Common myeloid progenitor, CD34-positive (primary cell): Measurements from ENCODE around the gene CACNA2D3.

ENCODE experiments used
- CTCF ChIA-PET: fragments of 350-600 bp; sonication (Branson Sonifier 250); formaldehyde crosslinking; loops from one replicate; lab custom pipeline; 2021; ENCODE audit warnings: antibody characterized with exemption; lab: Charles Lee
- POLR2A ChIA-PET: fragments of 350-600 bp; sonication (Branson Sonifier 250); formaldehyde crosslinking; loops from one replicate; lab custom pipeline; 2021; ENCODE audit warnings: antibody characterized with exemption; lab: Charles Lee
- DNase-seq, 3 donors: peaks; one replicate each; pipeline versions ENCODE4 v3.0.0 to v3.0.0-alpha.2; 2013
- H3K27ac ChIP-seq, 2 experiments: 1 replicate in 1 of 2; 2 replicates in 1 of 2; pipeline ENCODE4 v1.7.0; 2013; ENCODE audit warnings: inconsistent platforms in 2 of 2, low read length in 2 of 2, mild to moderate bottlenecking in 2 of 2, low read depth in 1 of 2, moderate library complexity in 1 of 2; ENCODE audit not compliant: severe bottlenecking in 2 of 2, insufficient read depth in 1 of 2, poor library complexity in 1 of 2
- H3K27me3 ChIP-seq, 5 experiments: replicated peaks in 2 of 5; 1 replicate in 3 of 5; 2 replicates in 2 of 5; pipeline versions ENCODE4 v1.6.1 to v1.7.0; 2013; ENCODE audit warnings: low read length in 4 of 5, mild to moderate bottlenecking in 2 of 5, moderate library complexity in 2 of 5, inconsistent platforms in 1 of 5; ENCODE audit not compliant: insufficient read depth in 5 of 5, control insufficient read depth in 4 of 5
- H3K36me3 ChIP-seq, 4 experiments: 1 replicate in 2 of 4; 2 replicates in 2 of 4; pipeline versions ENCODE4 v1.6.1 to v1.7.0; 2013; ENCODE audit warnings: low read length in 3 of 4, control low read depth in 1 of 4, mild to moderate bottlenecking in 1 of 4; ENCODE audit not compliant: control insufficient read depth in 4 of 4, insufficient read depth in 4 of 4
- H3K4me1 ChIP-seq, 4 experiments: 1 replicate in 3 of 4; 2 replicates in 1 of 4; pipeline versions ENCODE4 v1.6.1 to v1.7.1; 2013; ENCODE audit warnings: low read length in 3 of 4, mild to moderate bottlenecking in 3 of 4, control low read depth in 1 of 4, inconsistent platforms in 1 of 4, moderate library complexity in 1 of 4; ENCODE audit not compliant: control insufficient read depth in 4 of 4, insufficient read depth in 4 of 4; ENCODE audit errors: control extremely low read depth in 1 of 4
- H3K4me3 ChIP-seq, 7 experiments: 1 replicate in 4 of 7; 2 replicates in 3 of 7; pipeline versions ENCODE4 v1.5.1 to v1.7.0; 2013; ENCODE audit warnings: mild to moderate bottlenecking in 7 of 7, low read length in 6 of 7, moderate library complexity in 6 of 7, inconsistent platforms in 2 of 7, low read depth in 2 of 7, control low read depth in 1 of 7; ENCODE audit not compliant: insufficient read depth in 4 of 7, control insufficient read depth in 1 of 7; ENCODE audit errors: extremely low read depth in 1 of 7
- H3K9me3 ChIP-seq, 5 experiments: 1 replicate in 4 of 5; 2 replicates in 1 of 5; pipeline versions ENCODE4 v1.6.1 to v1.7.1; 2013; ENCODE audit warnings: low read length in 4 of 5, mild to moderate bottlenecking in 2 of 5, inconsistent platforms in 1 of 5, low read depth in 1 of 5, moderate library complexity in 1 of 5; ENCODE audit not compliant: control insufficient read depth in 4 of 5, insufficient read depth in 2 of 5; ENCODE audit errors: control extremely low read depth in 1 of 5
- WGBS: methylation state at CpG from one replicate; pipeline ENCODE4 v1.1.5; 2013; ENCODE audit not compliant: insufficient coverage; 5-methylcytosine and 5-hydroxymethylcytosine counted together

CACNA2D3 gene

DNA sequence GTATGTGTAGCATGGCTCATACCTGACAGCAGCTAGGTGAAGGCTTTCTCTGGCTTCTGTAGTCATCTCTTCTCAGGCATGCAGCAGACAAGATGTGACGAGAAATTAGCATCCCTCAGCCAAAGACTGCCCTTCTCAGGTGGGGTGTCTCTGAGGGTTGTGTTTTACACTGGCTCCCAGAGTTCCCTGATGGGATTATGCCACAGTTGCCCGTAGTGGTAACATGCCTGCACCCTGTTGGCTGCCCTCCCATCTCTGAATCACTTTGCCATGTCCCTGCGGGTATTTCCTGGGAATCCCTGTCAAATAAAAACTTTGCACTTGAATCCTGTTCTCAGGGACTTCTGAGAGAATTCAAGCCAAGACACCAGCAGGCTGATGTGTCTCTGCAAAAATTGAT lies 735.0 kb downstream of the CACNA2D3 start:
- DNase-seq: no peak
- Histone ChIP-seq H3K9me3 (no peaks in the 10 kb centered on the region), H3K4me3 (no peak overlapping the region), H3K27me3 (peaks cover 0 to 10% (median 5%) of the 10 kb centered on the region in 5 experiments), H3K36me3 (no peaks in the 10 kb centered on the region), H3K4me1 (no peaks in the 10 kb centered on the region), H3K27ac (no peak overlapping the region)
- ChIA-PET CTCF (interaction anchor here (0.6 kb wide), 1 partner anchor 1393 kb away, joined by 3 read pairs; no protein-coding TSS in a partner anchor), POLR2A (no interaction called here)
- WGBS: 80% methylated on average over 3 of the region's 3 CpGs

DNA sequence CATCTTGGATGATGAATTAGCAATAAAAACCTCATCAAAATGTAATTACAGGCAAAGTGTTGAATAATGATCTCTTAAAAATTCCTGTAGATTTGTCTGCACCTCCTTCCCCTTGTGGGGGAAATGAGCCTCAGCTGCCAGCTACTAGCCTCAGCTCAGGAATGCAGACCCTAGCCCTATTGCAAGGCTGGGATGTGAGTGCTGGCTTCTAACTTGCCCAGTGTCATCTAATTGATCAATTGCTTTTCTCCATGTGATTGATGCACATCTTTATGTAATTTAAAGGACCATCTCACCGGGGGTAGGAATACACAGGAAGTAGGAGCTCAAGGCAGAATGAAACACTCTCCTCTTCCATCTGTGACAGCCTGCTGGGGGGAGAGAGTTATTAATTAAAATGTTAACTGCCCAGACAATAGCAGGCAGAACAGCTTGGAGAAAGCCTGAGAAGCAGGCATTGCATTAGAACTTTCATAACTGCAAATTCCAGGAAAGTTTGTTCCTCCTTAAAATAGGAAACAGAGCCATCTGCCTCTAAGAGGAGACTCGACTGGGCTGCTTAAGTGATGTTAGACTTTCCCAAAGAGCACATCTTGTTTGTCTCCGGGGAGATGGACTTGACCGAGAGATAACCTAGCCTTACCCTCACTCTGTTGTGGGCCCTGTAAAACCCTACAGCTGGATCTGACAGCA lies 735.9 kb downstream of the CACNA2D3 start:
- POLR2A ChIA-PET: no interaction called here
- Histone ChIP-seq H3K4me1 (no peaks in the 10 kb centered on the region), H3K9me3 (no peaks in the 10 kb centered on the region), H3K36me3 (no peaks in the 10 kb centered on the region), H3K27ac (no peak overlapping the region), H3K27me3 (peaks cover 0 to 10% (median 5%) of the 10 kb centered on the region in 5 experiments), H3K4me3 (no peak overlapping the region)
- DNase-seq: no peak
- CTCF ChIA-PET: no interaction called here
- 76% methylated on average over 4 of the region's 4 CpGs for WGBS

DNA sequence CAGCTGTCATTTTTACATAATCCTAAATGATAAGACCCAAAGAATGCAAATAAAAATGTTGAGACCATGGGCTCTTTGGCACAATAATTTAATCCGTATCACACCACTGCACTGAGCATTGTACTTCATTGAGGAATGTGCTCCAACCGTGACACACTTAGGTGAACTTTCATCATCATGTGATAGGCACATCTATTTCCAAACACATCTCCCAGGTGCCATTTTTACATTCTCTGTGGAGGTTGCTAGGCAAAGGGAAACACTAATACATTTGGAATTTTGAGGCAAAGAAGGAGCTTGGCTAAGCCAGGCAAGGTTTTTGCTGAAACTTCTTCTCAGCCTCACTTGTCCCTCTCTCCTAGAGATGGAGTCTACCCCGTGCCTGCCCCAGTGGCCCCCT lies 736.8 kb downstream of the CACNA2D3 start:
- WGBS: 65% methylated on average over 3 of the region's 3 CpGs
- peaks cover 0 to 10% (median 5%) of the 10 kb centered on the region in 5 experiments for H3K27me3 ChIP-seq
- no peaks in the 10 kb centered on the region for H3K9me3 ChIP-seq
- no peak overlapping the region for H3K4me3 ChIP-seq
- no peak for DNase-seq
- CTCF ChIA-PET: interaction anchor here (0.6 kb wide), 1 partner anchor 146 kb away, joined by 3 read pairs; no protein-coding TSS in a partner anchor
- no peak overlapping the region for H3K27ac ChIP-seq
- H3K36me3 ChIP-seq: no peaks in the 10 kb centered on the region
- H3K4me1 ChIP-seq: no peaks in the 10 kb centered on the region
- POLR2A ChIA-PET: no interaction called here

DNA sequence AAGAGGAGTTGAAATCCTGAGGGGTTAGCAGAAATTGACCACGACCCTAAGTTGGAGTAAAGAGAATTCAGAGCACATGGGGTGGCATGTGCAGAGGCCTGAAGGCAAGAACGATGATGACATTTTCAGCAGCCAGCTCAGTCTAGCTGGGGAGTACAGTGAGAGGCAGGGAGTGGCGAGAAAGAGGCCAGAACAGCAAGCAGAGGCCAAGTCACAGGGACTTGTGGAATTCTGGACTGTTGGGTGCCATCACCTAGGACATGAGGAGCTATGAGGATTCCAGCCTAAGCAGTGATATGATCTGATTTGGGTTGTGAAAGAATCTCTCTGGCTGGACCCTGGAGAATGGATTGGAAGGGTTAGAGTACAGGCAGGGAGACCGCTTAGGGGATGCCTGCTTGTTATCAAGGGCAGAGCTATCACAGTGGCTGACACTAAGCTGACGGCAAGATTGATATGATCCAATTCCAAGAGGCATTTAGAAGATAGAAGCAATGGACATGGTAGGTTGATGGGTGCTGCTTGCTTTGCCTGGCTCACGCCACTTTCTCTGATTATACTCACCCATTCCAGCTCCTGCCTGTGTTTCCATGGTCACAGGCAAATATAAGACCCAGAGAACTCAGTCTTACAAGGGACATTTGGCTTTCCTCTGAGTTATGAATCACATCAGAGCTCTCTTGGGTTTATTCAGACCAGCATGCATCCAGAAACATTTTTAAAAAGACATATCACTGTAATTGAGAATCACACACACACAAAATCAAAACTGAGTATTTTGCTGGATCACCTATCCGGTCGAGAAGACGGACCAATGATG lies 739.1 kb downstream of the CACNA2D3 start:
- DNase-seq: no peak
- ChIA-PET POLR2A (no interaction called here), CTCF (interaction anchor here (0.7 to 1.3 kb wide), 3 partner anchors 12 to 854 kb away, joined by 3 read pairs; no protein-coding TSS in a partner anchor)
- H3K36me3 ChIP-seq: no peaks in the 10 kb centered on the region
- no peak overlapping the region for H3K27ac ChIP-seq
- no peaks in the 10 kb centered on the region for H3K4me1 ChIP-seq
- H3K4me3 ChIP-seq: no peak overlapping the region
- no peaks in the 10 kb centered on the region for H3K9me3 ChIP-seq
- 86% methylated on average over 5 of the region's 9 CpGs for WGBS
- H3K27me3 ChIP-seq: peaks cover 0 to 7% (median 5%) of the 10 kb centered on the region in 5 experiments

DNA sequence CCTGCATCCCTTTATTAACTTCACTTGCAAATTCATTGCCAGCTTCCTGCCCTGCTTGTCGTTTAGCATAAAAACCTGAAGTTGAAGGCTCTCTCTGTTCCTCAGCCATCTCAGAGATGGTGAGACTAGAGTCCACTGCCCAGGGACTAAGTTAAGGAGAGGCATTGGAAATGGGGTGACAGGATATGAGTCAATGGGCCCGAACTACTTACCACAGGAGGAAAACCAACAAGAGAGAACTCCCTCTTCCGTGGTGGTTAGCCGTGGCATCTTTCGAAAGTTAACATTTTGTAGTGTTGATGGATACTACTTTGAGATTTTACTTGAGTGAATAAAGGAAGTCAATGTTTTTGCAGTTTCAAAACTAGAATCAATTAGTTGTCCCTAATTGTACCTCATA lies 740.2 kb downstream of the CACNA2D3 start:
- no peaks in the 10 kb centered on the region for H3K9me3 ChIP-seq
- WGBS: 38% methylated on average over 3 of the region's 5 CpGs
- H3K27me3 ChIP-seq: peaks cover 0 to 7% (median 5%) of the 10 kb centered on the region in 5 experiments
- DNase-seq: peak in 1 of 3 donors; percentile 26
- H3K36me3 ChIP-seq: no peaks in the 10 kb centered on the region
- ChIA-PET CTCF (no interaction called here), POLR2A (no interaction called here)
- H3K4me3 ChIP-seq: no peak overlapping the region
- H3K4me1 ChIP-seq: no peaks in the 10 kb centered on the region
- H3K27ac ChIP-seq: no peak overlapping the region

DNA sequence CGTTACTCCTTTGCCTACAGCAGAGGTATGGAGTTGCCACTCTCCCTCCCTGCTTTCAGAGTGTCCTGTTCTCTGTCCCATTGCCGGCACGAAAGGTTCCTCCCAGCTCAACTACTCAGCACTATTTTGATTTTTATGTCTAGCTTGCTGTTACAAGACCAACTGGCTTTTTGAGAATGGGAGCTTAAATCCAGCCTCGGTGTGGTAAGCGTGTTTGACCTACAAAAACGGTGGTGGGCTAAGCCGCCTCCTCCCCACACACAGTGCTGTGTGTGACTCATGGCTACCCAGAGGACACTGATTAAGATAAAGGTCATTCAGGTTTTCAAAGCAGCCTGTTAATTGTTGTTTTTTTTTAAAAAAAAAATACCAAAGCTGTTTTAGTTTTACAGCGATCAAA lies 741.0 kb downstream of the CACNA2D3 start:
- WGBS: 61% methylated on average over 7 of the region's 8 CpGs
- Histone ChIP-seq H3K27ac (no peak overlapping the region), H3K27me3 (peaks cover 0 to 7% (median 3%) of the 10 kb centered on the region in 5 experiments), H3K4me1 (no peaks in the 10 kb centered on the region), H3K36me3 (no peaks in the 10 kb centered on the region), H3K4me3 (no peak overlapping the region), H3K9me3 (no peaks in the 10 kb centered on the region)
- DNase-seq: no peak
- POLR2A ChIA-PET: no interaction called here
- CTCF ChIA-PET: interaction anchor here (1.0 to 1.2 kb wide), 2 partner anchors 9 to 10 kb away, joined by 3 to 4 read pairs; no protein-coding TSS in a partner anchor

DNA sequence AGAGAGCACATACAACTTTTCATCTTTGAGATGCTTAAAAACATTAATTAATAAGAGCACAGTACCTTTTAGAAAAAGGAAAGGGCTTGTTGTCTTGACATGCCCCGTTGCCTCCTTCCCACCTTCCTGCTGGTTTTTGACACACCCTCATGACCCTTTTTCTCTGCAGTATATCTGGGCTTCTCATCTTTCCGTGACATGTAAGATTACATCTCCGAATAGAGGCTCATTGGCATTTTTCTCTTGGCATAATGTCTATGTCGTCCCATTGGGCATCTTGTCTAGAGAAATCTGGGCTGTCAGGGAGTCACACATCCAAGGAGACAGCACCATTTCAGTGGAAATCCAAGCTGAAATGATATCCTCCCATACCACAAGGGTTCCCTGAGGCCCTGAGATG lies 741.4 kb downstream of the CACNA2D3 start:
- CTCF ChIA-PET: interaction anchor here (1.0 to 1.2 kb wide), 2 partner anchors 9 to 11 kb away, joined by 3 to 4 read pairs; no protein-coding TSS in a partner anchor
- no peaks in the 10 kb centered on the region for H3K9me3 ChIP-seq
- peaks cover 0 to 7% (median 0%) of the 10 kb centered on the region in 5 experiments for H3K27me3 ChIP-seq
- POLR2A ChIA-PET: no interaction called here
- no peaks in the 10 kb centered on the region for H3K4me1 ChIP-seq
- H3K4me3 ChIP-seq: no peak overlapping the region
- no peaks in the 10 kb centered on the region for H3K36me3 ChIP-seq
- 100% methylated on average over 2 of the region's 4 CpGs for WGBS
- no peak overlapping the region for H3K27ac ChIP-seq
- DNase-seq: no peak
